Omental fat pad (tissue), 4 donors: ENCODE measurements around the gene NFE2L2. TPM values are rescaled to one million over a fixed set of nuclear protein-coding genes. Genes with fewer than 3 reads are reported as not detected.
"Not testable (repeated sequence)": the region's sequence is repeated elsewhere in the genome, so short reads cannot be mapped to it uniquely, and the experiment has no call there.

ENCODE experiments used
- ATAC-seq: fragments of 150-250 bp; one replicate; pipeline ENCODE4 v1.9.1; 2016; ENCODE audit warnings: mild to moderate bottlenecking, moderate library complexity; ENCODE audit not compliant: low FRiP score
- DNase-seq: peaks from one replicate; pipeline ENCODE4 v3.0.0-alpha.2; 2019; ENCODE audit warnings: low spot score
- CTCF ChIP-seq, 3 donors: fragments of 450-650 bp; IDR thresholded peaks; one replicate each; pipeline ENCODE4 v1.5.1; 2016 to 2017; ENCODE audit warnings: antibody characterized with exemption in 3 of 3, mild to moderate bottlenecking in 3 of 3, moderate library complexity in 2 of 3
- total RNA-seq, 4 donors: library from RNA; depleted of rRNA; stranded (reverse); fragments of >200 nt; gene quantifications; one replicate each; pipeline ENCODE4 v1.1.0, GENCODE V29; 2016

Gene NFE2L2
- total RNA-seq, result 100 to 1,000 TPM in 2 of 4 donors, 10 to 100 TPM in 2; 88.5 to 140 (median 106) TPM

- TF ChIP-seq CTCF (IDR thresholded peaks at IDR 0.05), result no peak
- DNase-seq (peak; percentile 76), ATAC-seq (peak; percentile 88)
These were observed at the start of gene NFE2L2 for GRCh38 chr2:177264693-177265587. TSS of gene NFE2L2 (minus strand) at chr2:177264727. CDS start at chr2:177264576, 151 bp downstream.

- no peak for TF ChIP-seq CTCF (IDR thresholded peaks at IDR 0.05)
- DNase-seq, result no peak
- peak; percentile 73 for ATAC-seq
These were observed 49.7 kb upstream of the NFE2L2 start for GRCh38 chr2:177314194-177314593.

DNA sequence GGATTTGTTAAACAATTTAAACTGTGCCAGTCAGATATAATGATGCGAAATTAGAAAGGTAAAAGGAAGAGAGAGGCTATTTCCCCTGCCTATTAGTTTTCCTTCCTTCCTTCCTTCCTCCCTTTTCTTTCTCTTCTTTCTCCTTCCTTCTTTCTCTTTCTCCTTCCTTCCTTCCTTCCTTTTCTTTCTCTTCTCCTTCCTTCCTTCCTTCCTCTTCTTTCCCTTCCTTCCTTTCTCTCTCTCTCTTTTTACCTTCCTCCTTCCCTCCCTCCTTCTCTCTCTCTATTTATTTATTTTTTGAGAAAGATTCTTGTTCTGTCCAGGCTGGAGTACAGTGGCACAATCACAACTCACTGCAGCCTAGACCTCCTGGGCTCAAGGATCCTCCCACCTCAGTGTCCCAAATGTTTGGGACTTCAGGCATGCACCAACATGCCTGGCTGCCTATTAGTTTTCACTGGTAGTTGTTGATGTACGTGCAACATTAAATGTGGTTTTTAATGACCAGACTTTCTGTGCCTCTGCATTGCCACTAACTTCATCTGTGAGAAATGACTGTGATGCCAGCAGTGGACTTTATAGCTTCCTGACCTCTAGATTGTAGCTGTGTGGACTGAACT is 48.7 kb upstream of the NFE2L2 start:
- ATAC-seq, result no peak
- no peak for TF ChIP-seq CTCF (IDR thresholded peaks at IDR 0.05)

DNA sequence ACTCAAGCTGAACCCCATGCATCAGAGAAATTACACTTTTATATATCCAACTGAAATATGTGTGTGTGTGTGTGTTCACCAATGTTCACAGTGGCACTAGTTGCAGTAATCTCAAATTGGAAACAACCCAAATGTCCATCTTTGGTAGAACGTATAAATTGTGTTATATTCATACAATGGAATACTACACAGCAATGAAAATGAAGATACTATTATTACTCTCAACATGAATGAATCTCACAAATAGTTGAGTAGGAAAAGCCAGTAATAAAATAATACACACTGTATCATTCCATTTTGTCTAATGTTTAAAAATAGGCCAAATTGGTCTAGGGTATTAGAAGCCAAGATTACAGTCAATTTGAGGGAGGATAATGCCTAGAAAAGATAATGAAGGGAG is 48.0 kb upstream of the NFE2L2 start:
- ATAC-seq (no peak), DNase-seq (no peak)
- no peak for TF ChIP-seq CTCF (IDR thresholded peaks at IDR 0.05)

More for the DNA sequence above, 48.7 kb upstream of the NFE2L2 start:
- no peak for DNase-seq

DNA sequence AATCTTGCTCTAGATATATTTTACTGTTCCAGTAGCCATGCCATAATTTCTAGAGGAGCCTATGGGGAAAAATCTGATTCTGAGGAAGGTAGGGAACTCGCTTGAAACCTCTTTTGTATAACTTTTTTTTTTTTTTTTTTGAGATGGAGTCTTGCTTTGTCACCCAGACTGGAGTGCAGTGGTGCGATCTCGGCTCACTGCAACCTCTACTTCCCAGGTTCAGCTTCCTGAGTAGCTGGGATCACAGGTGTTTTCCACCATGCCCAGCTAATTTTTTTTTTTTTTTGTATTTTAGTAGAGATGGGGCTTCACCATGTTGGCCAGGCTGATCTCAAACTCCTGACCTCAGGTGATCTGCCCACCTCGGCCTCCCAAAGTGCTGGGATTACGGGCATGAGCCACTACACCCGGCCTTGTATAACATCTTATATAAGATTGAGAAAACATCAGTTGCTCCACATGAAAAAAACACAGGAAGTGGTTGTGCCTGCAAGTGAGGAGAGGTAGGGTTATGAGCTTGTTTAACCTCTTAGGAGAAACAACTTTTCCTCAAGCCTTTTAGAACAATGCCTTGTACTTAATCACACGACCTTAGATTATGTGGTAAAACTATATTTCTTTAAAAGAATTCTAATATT is 45.3 kb upstream of the NFE2L2 start:
- not testable (repeated sequence) for ATAC-seq, DNase-seq

- no peak for DNase-seq
- TF ChIP-seq CTCF (IDR thresholded peaks at IDR 0.05), result no peak
- ATAC-seq, result peak; percentile 100
These were observed 42.0 kb upstream of the NFE2L2 start for GRCh38 chr2:177306550-177306949.

- no peak for TF ChIP-seq CTCF (IDR thresholded peaks at IDR 0.05)
- ATAC-seq, result no peak
- no peak for DNase-seq
These were observed 39.4 kb upstream of the NFE2L2 start for GRCh38 chr2:177303939-177304338.
